Right atrium auricular region (tissue), 2 donors: ENCODE measurements around the gene FOXO1. TPM values are rescaled to one million over a fixed set of nuclear protein-coding genes. Genes with fewer than 3 reads are reported as not detected.

ENCODE experiments used
- DNase-seq: peaks from one replicate; pipeline ENCODE4 v3.0.0-alpha.2; 2019; ENCODE audit warnings: low spot score
- H3K27ac ChIP-seq, 2 donors: fragments of 200-600 bp; sonication (generic); 1 replicate in 1 of 2; 2 replicates in 1 of 2; pipeline ENCODE4 v1.5.1; 2016 to 2019
- H3K27me3 ChIP-seq, 2 donors: fragments of 200-600 bp; sonication (generic); one replicate each; pipeline versions ENCODE4 v1.5.1 to v1.6.0; 2017 to 2019
- H3K36me3 ChIP-seq: fragments of 200-600 bp; sonication (generic); one replicate; pipeline ENCODE4 v1.5.1; 2016
- H3K4me1 ChIP-seq, 2 donors: fragments of 200-600 bp; sonication (generic); one replicate each; pipeline versions ENCODE4 v1.5.1 to v1.6.0; 2017 to 2019
- H3K4me3 ChIP-seq, 2 donors: fragments of 200-600 bp; sonication (generic); 1 replicate in 1 of 2; 2 replicates in 1 of 2; pipeline ENCODE4 v1.5.1; 2017 to 2019; ENCODE audit warnings: mild to moderate bottlenecking in 1 of 2, moderate library complexity in 1 of 2
- H3K9me3 ChIP-seq, 2 donors: fragments of 200-600 bp; sonication (generic); one replicate each; pipeline ENCODE4 v1.5.1; 2019
- CTCF ChIP-seq, 2 donors: fragments of 200-600 bp; sonication (generic); IDR thresholded peaks; one replicate each; pipeline ENCODE4 v1.5.1; 2019; ENCODE audit warnings: antibody characterized with exemption in 2 of 2
- total RNA-seq, 2 donors: library from RNA; depleted of rRNA; stranded (reverse); fragments of >200 nt; gene quantifications; one replicate each; pipeline ENCODE4 v1.1.0, GENCODE V29; 2016

FOXO1 gene
- total RNA-seq, 2 donors from 2014 or later: 17.3 to 32.7 TPM

GRCh38 chr13:40508127-40508526, 158.3 kb downstream of the FOXO1 start:
- Histone ChIP-seq H3K36me3 (no peaks in the 10 kb centered on the region), H3K4me1 (peaks cover 0 to 19% of the 10 kb centered on the region in 2 donors), H3K27me3 (no peaks in the 10 kb centered on the region), H3K9me3 (no peaks in the 10 kb centered on the region), H3K27ac (peak overlapping the region; percentile 39 to 76), H3K4me3 (no peak overlapping the region)
- no peak for TF ChIP-seq CTCF (IDR thresholded peaks at IDR 0.05)
- DNase-seq: no peak

DNA sequence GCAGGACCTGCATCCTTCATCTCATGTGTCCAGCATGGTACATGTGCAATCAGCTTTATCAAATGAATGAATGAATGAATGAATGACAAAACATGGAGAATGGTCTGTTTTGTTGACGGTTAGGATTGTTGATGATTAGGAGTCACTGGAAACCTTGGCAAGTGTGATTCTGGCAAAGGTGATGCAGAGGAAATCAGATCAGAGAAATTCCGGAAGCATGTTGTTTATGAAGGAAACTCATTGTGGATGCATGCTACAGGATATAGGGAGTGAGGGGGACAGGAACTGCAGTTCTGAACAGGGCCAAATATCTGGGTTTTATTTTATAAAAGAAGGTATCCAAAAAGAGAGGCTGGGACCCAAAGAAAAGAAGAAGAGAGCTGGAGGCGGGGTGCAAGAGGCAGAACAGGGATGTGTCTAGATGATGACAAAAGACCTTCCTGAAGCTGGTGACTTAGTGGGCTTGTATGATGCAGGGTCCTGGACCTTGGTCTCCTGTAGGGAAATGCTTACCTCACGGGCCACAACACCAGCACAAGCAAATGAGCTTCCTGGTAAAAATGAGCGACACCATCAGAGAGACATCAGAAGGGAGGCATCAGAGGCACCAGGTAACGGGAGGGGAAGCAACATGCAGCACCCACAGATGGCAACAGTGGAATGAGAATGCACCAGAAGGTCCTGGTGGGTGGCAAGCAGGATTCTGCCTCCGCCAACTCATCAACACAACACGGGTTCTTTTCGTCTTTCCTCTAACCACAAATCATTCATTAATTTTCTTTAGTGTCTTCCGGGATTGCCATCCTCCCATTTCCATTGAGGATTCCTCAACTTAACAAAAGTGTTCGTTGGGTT, 159.6 kb downstream of the FOXO1 start:
- Histone ChIP-seq H3K4me3 (no peak overlapping the region), H3K27me3 (no peaks in the 10 kb centered on the region), H3K4me1 (peaks cover 0 to 19% of the 10 kb centered on the region in 2 donors), H3K36me3 (no peaks in the 10 kb centered on the region), H3K9me3 (no peaks in the 10 kb centered on the region), H3K27ac (no peak overlapping the region)
- DNase-seq: no peak
- no peak for TF ChIP-seq CTCF (IDR thresholded peaks at IDR 0.05)

Other genes starting within 250 kb of the FOXO1 start
- gene MRPS31, start 104.5 kb upstream of the FOXO1 start, total RNA-seq: 10 to 100 TPM; 17.8 to 31.5 TPM
- gene SLC25A15, start 123.0 kb upstream of the FOXO1 start, total RNA-seq: 1 to 10 TPM; 5.9 to 6.0 TPM